Erythroblast (primary cell): ENCODE measurements around the gene CD244.

Source experiments
- GATA1 ChIP-seq: IDR thresholded peaks from 2 replicates; pipeline ENCODE4 v1.6.1; 2011; ENCODE audit warnings: low read depth, mild to moderate bottlenecking, control low read depth, low read length, moderate library complexity
- POLR2A ChIP-seq: IDR thresholded peaks from 2 replicates; pipeline ENCODE4 v1.6.1; 2011; ENCODE audit warnings: mild to moderate bottlenecking, low read length

DNA sequence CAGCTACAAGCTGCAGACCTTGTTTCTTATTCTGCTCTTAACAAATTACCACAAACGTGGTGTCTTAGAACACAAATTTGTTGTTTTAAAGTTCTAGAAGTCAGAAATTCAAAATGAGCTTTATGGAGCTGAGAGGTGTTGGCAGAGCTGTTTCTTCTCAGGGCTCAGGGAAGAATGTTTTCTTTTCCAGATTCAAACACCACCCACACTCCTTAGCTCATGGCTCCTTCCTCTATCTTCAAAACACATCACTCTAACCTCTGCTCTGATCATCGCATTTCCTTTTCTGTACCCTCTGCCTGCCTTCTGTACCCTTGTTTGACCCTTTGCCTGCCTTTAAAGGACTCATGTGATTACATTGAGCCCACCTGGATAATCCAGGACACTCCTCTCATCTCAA, 49.2 kb upstream of the CD244 start:
- TF ChIP-seq POLR2A (no peak), GATA1 (no peak)
